ENCODE measurements around the gene SIPA1L3.

Gene SIPA1L3

GRCh38 chr19:38247734-38248268, 340.8 kb downstream of the SIPA1L3 start:
- TF ChIP-seq CTCF (IDR thresholded peaks at IDR 0.05; ENCODE audit: low read depth, low read length, missing control alignments), result no peak
- H3K4me3 ChIP-seq (replicated peaks; ENCODE audit: low read depth, low read length), result no peak overlapping the region
- DNase-seq (ENCODE audit: extremely low read depth, low read depth), result no peak

GRCh38 chr19:38248421-38248820, 341.4 kb downstream of the SIPA1L3 start:
- no peak overlapping the region for H3K4me3 ChIP-seq (replicated peaks; ENCODE audit: low read depth, low read length)
- DNase-seq (ENCODE audit: extremely low read depth, low read depth), result no peak
- TF ChIP-seq CTCF (IDR thresholded peaks at IDR 0.05; ENCODE audit: low read depth, low read length, missing control alignments), result no peak

GRCh38 chr19:38250428-38250820, 343.4 kb downstream of the SIPA1L3 start:
- no peak for DNase-seq (ENCODE audit: extremely low read depth, low read depth)
- no peak overlapping the region for H3K4me3 ChIP-seq (replicated peaks; ENCODE audit: low read depth, low read length)
- no peak for TF ChIP-seq CTCF (IDR thresholded peaks at IDR 0.05; ENCODE audit: low read depth, low read length, missing control alignments)

GRCh38 chr19:38250821-38251563, 344.0 kb downstream of the SIPA1L3 start:
- H3K4me3 ChIP-seq (replicated peaks; ENCODE audit: low read depth, low read length), result no peak overlapping the region
- no peak for DNase-seq (ENCODE audit: extremely low read depth, low read depth)
- TF ChIP-seq CTCF (IDR thresholded peaks at IDR 0.05; ENCODE audit: low read depth, low read length, missing control alignments), result no peak

- TF ChIP-seq CTCF (IDR thresholded peaks at IDR 0.05; ENCODE audit: low read depth, low read length, missing control alignments), result no peak
- no peak overlapping the region for H3K4me3 ChIP-seq (replicated peaks; ENCODE audit: low read depth, low read length)
- DNase-seq (ENCODE audit: extremely low read depth, low read depth), result no peak
Measured at GRCh38 chr19:38251564-38252051, 344.6 kb downstream of the SIPA1L3 start.

- H3K4me3 ChIP-seq (replicated peaks; ENCODE audit: low read depth, low read length), result no peak overlapping the region
- no peak for DNase-seq (ENCODE audit: extremely low read depth, low read depth)
- no peak for TF ChIP-seq CTCF (IDR thresholded peaks at IDR 0.05; ENCODE audit: low read depth, low read length, missing control alignments)
Measured at GRCh38 chr19:38252385-38252784, 345.4 kb downstream of the SIPA1L3 start.

All from HFF-Myc (cell line).